Peyer's patch (tissue), 4 donors: ENCODE data around the gene NMUR1. TPM values are rescaled to one million over a fixed set of nuclear protein-coding genes. Genes with fewer than 3 reads are reported as not detected.

Experiments used
- DNase-seq, 3 donors: peaks; one replicate each; pipeline ENCODE4 v3.0.0-alpha.2; 2017 to 2019
- H3K27ac ChIP-seq, 4 donors: fragments of 200-600 bp; sonication (generic); one replicate each; pipeline ENCODE4 v1.5.1; 2016 to 2019
- H3K27me3 ChIP-seq, 2 donors: fragments of 200-600 bp; sonication (generic); one replicate each; pipeline ENCODE4 v1.5.1; 2019
- H3K36me3 ChIP-seq, 3 donors: fragments of 200-600 bp; sonication (generic); one replicate each; pipeline ENCODE4 v1.5.1; 2016 to 2019
- H3K4me1 ChIP-seq, 4 donors: fragments of 200-600 bp; sonication (generic); one replicate each; pipeline ENCODE4 v1.5.1; 2016 to 2019
- H3K4me3 ChIP-seq, 4 donors: fragments of 200-600 bp; sonication (generic); 1 replicate in 3 of 4; 2 replicates in 1 of 4; pipeline ENCODE4 v1.5.1; 2016 to 2019; ENCODE audit warnings: mild to moderate bottlenecking in 1 of 4
- H3K9me3 ChIP-seq, 4 donors: fragments of 200-600 bp; sonication (generic); one replicate each; pipeline ENCODE4 v1.5.1; 2016 to 2019; ENCODE audit warnings: mild to moderate bottlenecking in 1 of 4
- POLR2A ChIP-seq, 2 donors: fragments of 450-650 bp; IDR thresholded peaks; one replicate each; pipeline ENCODE4 v1.5.1; 2017; ENCODE audit warnings: antibody characterized with exemption in 2 of 2, mild to moderate bottlenecking in 2 of 2, moderate library complexity in 2 of 2
- total RNA-seq, 4 donors: library from RNA; depleted of rRNA; stranded (reverse); fragments of >200 nt; gene quantifications; one replicate each; pipeline ENCODE4 v1.1.0, GENCODE V29; 2016
- TF ChIP-seq, protein P1 (sequence below), 6 experiments: fragments of 450-650 bp in 4 of 6; fragments of 200-600 bp in 2 of 6; sonication (generic) in 1 of 6; IDR thresholded peaks; one replicate each; pipeline ENCODE4 v1.5.1; 2017 to 2019; ENCODE audit warnings: antibody characterized with exemption in 6 of 6, mild to moderate bottlenecking in 3 of 6, moderate library complexity in 1 of 6

Gene NMUR1
- total RNA-seq, 4 donors from 2014 or later: 0.53 to 3.1 (median 0.80) TPM; not detected in 1

DNA sequence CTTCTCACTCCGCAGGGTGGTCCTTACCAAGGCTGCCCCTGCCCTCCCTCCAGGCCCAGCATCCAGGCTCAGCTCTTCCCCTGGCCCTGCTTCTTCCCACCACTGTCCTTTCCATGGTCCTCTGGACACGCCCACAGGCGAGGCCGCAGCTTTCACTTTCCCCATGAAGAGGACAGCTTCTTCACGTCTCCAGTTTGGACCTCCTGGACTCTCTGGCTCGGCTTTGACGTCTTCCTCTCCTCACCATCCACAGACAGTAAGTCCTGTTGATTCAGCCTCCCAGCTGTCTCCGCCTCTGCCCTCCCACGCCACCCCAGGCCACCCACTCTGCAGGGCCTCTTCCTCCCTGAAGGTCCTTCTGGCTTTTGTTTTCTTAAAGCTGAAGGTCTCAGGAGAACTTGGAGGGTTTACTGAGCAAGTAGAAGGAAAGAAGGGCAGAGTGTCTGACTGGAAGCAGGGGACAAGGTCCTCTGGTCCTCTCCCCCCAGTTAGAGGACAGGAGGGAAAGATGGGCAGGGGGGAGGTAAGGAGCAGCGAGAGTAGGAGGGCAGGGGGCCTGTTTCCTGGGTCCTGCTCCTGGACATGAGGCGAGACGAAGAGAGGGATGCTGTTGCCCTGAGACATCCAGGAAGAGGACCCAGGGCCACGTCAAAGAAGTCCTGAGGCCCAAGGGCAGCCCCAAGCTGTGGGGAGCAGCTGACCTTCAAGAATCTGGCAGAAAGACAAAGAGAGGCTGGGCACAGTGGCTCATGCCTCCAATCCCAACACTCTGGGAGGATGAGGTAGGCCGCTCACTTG is 24.7 kb upstream of the NMUR1 start:
- TF ChIP-seq, protein P1, sequence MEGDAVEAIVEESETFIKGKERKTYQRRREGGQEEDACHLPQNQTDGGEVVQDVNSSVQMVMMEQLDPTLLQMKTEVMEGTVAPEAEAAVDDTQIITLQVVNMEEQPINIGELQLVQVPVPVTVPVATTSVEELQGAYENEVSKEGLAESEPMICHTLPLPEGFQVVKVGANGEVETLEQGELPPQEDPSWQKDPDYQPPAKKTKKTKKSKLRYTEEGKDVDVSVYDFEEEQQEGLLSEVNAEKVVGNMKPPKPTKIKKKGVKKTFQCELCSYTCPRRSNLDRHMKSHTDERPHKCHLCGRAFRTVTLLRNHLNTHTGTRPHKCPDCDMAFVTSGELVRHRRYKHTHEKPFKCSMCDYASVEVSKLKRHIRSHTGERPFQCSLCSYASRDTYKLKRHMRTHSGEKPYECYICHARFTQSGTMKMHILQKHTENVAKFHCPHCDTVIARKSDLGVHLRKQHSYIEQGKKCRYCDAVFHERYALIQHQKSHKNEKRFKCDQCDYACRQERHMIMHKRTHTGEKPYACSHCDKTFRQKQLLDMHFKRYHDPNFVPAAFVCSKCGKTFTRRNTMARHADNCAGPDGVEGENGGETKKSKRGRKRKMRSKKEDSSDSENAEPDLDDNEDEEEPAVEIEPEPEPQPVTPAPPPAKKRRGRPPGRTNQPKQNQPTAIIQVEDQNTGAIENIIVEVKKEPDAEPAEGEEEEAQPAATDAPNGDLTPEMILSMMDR (IDR thresholded peaks at IDR 0.05): no peak
- peak in 1 of 2 donors; percentile 14 for TF ChIP-seq POLR2A (IDR thresholded peaks at IDR 0.05)
- Histone ChIP-seq H3K27ac (peak overlapping the region; percentile 57 to 80 (median 66)), H3K27me3 (no peaks in the 10 kb centered on the region), H3K36me3 (no peaks in the 10 kb centered on the region), H3K4me1 (peaks cover 0 to 23% (median 4%) of the 10 kb centered on the region in 4 donors), H3K4me3 (peak overlapping the region in 2 of 4 donors; percentile 18 to 28), H3K9me3 (no peaks in the 10 kb centered on the region)
- DNase-seq: peak; percentile 39 to 79 (median 58)

DNA sequence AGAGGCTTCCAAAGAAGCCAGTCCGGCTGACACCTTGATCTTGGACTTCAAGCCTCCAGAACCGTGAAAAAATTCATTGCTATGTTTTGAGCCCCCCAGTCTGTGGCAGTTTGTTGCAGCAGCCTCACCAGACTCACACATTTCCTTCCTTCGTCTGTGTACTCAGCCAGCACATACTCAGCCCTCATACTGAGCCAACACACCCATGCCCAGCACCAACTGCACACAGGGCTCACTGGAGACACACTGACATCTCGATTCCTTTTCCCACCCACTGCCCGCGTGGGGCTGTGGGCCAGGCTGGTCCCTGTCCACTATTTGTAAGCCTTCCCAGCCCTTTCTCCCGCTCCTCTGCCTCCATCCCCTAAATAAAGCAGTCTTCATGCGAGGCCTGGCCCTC is 24.1 kb upstream of the NMUR1 start:
- TF ChIP-seq, protein P1 (IDR thresholded peaks at IDR 0.05): no peak
- no peaks in the 10 kb centered on the region for H3K9me3 ChIP-seq
- H3K4me1 ChIP-seq: peaks cover 0 to 23% (median 4%) of the 10 kb centered on the region in 4 donors
- DNase-seq: no peak
- H3K4me3 ChIP-seq: peak overlapping the region in 2 of 4 donors; percentile 18 to 28
- no peaks in the 10 kb centered on the region for H3K27me3 ChIP-seq
- H3K36me3 ChIP-seq: no peaks in the 10 kb centered on the region
- peak overlapping the region; percentile 57 to 80 (median 66) for H3K27ac ChIP-seq

DNA sequence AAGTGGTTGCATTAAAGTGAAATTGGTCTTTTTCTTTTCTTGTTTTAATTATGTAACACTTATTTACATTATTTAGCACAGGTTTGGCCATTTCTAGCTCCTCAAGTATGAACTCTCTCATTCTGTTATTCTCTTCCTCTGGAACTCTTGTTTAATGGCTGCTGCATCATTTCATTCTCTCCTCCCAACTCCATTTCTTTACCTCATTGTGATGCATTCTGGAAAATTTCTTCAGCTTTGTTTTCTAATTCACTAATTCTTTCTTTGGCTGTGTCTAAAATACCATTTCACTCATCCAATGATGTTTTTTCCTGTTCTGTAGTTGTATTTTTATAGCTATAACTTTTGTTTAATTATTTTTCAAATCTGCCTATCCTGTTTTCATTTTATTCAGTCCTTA is 22.5 kb upstream of the NMUR1 start:
- Histone ChIP-seq H3K4me3 (no peak overlapping the region), H3K27ac (no peak overlapping the region)
- TF ChIP-seq POLR2A (IDR thresholded peaks at IDR 0.05): no peak
- TF ChIP-seq, protein P1 (IDR thresholded peaks at IDR 0.05): no peak

DNA sequence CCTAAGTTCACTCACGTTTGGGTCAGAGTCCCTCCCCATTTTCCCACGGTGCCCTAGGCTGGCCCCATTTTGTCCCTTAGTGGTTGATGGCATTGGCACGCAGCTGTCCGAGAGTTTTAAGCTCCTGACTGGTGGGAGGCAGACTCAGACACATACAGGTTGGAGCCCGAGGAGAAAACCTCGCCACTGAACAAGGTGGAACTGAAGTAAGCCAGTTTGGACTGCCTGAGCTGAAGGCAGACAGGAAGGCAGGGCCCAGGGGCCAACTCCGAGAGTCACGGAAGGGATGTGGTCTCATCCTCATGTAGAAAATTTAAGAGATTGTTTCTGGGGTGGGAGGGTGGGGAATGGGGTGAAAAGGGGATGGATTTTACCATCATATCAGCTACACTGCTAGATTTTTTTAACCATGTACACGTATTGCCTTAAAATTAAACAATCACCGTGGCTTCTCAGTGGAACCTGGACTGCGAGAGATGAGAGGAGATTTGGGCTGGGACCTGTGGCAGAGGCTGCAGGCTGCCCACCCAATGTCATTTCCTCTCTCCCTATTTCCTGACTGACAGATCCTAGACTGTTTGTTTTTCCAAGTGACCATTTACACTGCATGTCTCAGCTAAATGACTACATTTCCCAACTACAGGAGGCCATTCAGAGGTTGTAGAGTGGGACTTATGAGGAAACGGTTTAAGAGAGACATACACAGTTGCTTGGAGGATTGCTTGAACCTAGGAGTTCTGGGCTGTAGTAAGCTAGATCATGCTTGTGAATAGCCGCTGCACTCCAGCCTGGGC is 19.4 kb upstream of the NMUR1 start:
- Histone ChIP-seq H3K27ac (no peak overlapping the region), H3K27me3 (no peaks in the 10 kb centered on the region), H3K4me3 (no peak overlapping the region), H3K9me3 (no peaks in the 10 kb centered on the region), H3K4me1 (peaks cover 0 to 18% (median 7%) of the 10 kb centered on the region in 4 donors), H3K36me3 (no peaks in the 10 kb centered on the region)
- no peak for DNase-seq
- TF ChIP-seq, protein P1 (IDR thresholded peaks at IDR 0.05): no peak
- TF ChIP-seq POLR2A (IDR thresholded peaks at IDR 0.05): no peak

More for the DNA sequence above, 22.5 kb upstream of the NMUR1 start:
- no peaks in the 10 kb centered on the region for H3K27me3 ChIP-seq
- DNase-seq: no peak
- no peaks in the 10 kb centered on the region for H3K36me3 ChIP-seq
- no peaks in the 10 kb centered on the region for H3K9me3 ChIP-seq
- peaks cover 0 to 23% (median 3%) of the 10 kb centered on the region in 4 donors for H3K4me1 ChIP-seq

DNA sequence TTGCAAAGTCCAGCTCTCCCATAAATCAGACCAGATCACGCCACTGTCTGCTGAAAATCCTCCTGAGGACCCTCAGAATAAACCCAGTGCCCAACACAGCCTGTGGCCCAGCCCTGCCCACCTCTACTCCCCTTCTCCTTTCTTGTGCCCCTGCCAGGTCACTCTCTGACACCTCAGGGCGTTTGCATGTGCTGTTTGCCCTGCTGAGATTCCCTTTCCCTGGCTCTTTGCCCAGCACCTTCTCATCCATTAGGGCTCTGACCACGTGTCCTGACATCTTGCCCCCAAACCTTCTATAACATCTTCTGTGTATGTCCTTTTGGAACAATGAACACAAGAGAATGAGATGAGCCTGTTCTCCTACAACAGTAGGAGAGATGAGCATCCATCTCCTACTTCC is 18.5 kb upstream of the NMUR1 start:
- H3K9me3 ChIP-seq: no peaks in the 10 kb centered on the region
- H3K27ac ChIP-seq: no peak overlapping the region
- no peaks in the 10 kb centered on the region for H3K36me3 ChIP-seq
- H3K27me3 ChIP-seq: no peaks in the 10 kb centered on the region
- no peak overlapping the region for H3K4me3 ChIP-seq
- peaks cover 0 to 18% (median 7%) of the 10 kb centered on the region in 4 donors for H3K4me1 ChIP-seq
- DNase-seq: no peak
- TF ChIP-seq, protein P1 (IDR thresholded peaks at IDR 0.05): no peak
- no peak for TF ChIP-seq POLR2A (IDR thresholded peaks at IDR 0.05)
